HG03097 (cell line): ENCODE results near the gene MAGI1.

Experiments
- ATAC-seq: cut with Tn5 transposase; IDR thresholded peaks from one replicate; pipeline ENCODE4 v1.9.1; 2021; ENCODE audit not compliant: unreplicated experiment, low FRiP score

Gene MAGI1

DNA sequence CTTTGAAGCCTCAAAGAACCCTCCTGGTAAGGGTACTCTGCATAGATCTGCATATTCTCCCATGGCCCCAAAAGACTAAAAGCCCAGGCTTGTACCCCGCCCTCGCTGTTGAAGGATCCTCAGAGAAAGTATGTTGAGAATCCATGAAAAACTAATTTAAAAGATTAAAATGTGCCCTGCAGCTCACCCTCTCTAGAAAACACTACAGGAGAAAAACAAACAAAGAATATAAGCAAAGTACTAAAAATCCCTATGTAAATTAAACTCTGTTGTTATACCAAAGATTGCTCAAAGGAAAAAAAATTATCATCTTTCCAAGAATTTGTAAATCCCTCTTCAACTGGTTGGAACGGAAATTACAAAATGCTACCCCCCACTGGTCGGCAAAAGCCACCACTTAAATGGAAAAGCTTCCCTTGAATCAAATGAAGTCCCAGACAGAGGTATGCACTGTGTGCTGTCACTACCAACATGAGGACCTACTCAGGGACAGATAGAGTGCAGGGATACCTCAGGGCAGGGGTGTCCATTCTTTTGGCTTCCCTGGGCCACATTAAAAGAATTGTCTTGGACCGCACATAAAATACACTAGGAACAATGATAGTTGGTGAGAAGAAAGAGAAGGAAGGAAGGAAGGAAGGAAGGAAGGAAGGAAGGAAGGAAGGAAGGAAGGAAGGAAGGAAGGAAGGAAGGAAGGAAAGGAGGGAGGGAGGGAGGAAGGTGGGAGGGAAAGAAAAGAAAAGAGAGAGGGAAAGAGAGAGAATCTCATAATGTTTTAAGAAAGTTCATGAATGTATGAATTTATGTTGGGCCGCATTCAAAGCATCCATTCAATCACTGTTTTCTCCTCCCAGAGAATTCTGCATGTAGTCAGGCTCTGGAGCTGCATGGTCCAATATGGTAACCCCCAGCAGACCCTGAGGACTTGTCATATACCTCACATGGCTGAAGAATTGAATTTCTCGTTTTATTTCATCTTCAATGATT, 88.1 kb downstream of the MAGI1 start:
- no peak for ATAC-seq

DNA sequence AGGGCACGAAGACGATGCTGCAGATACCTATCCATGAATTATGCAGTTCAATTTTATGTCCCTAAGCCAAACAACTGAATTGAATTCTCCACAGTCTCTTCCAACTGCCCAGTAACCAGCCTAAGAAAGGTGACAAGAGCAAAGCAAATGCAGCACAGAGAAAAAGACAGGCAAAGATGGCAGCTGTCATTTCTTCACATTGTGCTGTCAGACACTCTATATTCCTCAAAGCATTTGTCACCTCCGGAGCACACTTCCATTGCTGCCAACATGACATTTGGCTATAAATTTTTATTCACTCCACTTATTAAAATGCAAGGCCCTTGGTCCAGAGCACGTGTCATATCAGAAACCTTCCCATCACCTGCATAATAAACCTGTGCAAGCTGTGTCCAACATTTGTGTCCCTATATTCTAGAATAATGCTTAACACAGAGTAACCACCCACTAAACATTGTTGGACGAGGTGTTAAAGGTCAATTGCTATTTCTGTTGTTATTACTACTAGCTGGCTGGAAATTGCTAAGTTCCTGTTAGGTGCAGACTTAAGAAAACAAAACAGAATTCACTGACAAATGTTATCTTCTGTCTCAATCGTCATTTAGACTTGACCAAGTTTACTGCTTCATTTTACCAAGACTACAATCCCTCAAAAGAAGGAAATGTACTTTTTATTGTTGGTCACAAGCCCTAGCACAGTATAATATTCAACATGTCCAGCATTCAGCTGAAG, 89.7 kb downstream of the MAGI1 start:
- ATAC-seq, result no peak

DNA sequence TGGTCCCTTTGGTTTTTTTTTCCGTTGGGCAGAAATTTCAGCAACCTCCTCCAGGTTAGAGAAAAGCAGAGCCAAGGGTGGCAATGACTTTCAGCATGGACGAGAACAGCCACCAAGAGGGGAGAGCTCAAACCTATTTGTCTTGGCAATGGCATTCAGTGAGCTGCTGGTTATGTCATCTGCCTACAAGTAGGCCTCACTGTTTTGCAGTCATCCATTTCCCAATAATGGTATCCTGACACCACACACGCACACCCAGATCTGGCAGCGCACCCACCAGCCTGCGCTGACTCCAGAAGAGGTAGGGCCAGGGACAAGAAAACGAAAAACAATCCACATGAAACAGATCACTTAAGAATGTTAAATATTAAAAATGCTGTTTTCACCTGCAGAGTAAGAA, 92.3 kb downstream of the MAGI1 start:
- ATAC-seq, result no peak

DNA sequence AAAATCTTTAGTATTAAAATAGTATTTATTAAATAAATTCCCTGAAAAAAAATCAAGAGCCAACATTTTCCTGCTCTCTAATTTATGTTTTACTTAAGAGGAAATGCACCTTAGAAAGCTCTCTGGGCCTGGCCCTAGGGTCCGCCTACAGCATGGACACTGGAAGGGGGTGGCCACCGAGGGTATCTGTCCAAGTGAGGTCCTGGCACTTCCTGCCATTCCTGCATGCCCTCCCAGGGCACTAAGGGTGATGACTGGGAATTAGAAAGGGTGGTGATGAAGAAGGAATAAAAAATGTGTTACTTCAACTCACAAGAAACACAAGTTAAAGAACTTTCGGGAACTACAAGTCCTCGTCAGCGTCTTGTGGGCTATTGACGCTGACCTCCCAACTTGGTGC, 92.8 kb downstream of the MAGI1 start:
- ATAC-seq, result no peak

DNA sequence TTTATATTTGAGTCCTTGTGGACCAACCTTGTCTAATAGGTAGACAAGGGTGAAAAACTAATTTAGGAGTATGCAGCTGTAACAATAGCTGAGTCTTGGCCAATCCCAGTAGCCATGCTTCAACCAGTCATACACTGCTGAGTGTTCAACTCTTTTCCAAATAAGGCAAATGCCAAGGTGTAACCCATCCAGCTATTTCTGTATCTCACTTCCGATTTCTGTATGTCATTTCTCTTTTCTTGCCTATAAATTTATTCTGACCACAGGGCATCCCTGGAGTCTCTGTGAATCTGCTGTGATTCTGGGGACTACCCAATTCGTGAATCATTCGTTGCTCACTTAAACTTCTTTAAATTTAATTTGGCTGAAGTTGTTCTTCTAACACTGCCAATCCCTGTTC, 93.2 kb downstream of the MAGI1 start:
- no peak for ATAC-seq

DNA sequence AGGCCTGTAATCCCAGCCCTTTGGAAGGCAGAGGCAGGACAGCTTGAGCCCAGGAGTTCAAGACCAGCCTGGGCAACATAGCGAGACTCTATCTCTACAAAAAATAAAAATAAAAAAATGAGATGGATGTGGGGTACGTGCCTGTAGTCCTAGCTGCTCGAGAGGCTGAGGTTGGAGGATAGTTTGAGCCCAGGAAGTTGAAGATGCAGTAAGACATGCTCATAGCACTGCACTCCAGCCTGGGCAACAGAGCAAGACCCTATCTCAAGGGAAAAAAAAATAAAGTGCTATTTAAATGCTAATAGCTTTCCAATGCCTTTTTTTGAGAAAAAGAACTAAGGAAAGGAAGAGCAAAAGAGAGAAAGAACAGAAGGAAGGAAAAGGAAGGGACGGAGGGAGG, 94.5 kb downstream of the MAGI1 start:
- no peak for ATAC-seq

DNA sequence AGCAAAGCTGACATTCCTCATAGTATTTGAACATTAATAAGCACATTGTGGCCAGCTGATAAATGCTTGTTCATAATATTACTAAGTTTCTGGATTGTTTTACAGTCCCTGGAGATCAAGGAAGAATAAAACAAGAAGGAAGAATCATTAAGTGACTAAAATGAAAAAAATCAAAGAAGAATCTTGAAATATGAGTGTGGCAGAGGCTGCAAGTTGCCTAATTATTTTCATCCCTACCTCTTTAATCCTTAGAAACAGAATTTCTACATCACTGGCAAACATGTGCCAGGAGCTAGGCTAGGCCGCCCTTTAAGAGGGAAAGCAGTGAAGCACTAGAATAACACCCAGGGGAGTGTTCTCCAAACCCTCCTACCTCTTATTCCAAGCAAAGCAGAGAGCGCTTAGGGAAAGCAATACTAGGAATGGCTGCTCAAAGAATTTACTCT, 98.9 kb downstream of the MAGI1 start:
- no peak for ATAC-seq

DNA sequence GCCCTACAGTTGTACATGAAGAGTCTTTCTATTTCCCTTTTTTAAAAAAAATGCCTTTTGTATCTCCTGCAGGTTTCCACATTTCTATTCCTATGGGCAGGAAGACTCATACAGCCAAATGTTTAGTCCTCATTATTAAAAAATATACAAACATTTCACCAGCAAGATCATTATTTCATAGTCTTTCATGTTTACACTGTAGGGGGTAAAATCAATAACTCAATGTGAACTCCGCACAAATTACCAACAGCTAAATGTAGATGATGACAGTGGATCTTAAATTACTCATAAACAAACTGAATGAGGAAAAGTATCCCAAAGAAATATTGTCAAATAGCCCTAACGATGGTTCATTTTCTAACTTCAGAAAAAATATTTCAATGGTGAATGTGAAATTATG, 99.5 kb downstream of the MAGI1 start:
- no peak for ATAC-seq

DNA sequence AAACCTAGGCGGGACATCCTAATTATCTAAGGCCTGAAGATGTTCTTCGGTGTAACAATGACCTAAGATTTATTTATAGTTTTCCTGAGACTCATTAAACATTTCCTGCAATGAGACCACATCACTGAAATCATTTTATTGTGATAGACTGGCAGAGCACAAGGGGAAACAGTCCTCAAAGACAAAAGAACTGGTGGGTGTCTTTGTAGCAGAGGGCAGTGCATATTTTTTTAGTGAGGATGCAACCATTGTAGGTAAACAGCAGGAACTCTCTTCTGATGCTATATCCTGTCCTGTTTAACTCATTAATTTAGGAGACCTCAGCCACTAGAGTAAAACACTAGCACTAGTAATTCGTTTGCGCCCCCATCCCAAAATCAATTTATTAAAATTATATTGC, 100.0 kb downstream of the MAGI1 start:
- no peak for ATAC-seq

DNA sequence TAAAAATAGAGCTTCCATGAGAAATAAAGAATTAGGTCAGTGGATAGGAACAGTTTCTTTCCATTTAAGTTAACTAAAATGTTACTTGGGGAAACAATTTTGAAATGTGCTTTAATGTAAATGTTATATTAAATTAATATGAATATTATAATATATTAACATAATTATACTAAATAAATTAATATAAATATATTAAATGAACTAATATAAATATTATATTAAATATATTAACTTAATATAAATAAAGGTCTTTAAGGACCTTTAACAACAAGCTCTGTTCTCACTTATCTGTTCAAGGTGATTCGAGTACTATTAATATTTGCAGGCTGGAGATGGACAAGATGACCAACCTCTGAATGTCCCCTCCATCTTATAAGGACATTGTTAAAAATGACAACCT, 100.6 kb downstream of the MAGI1 start:
- ATAC-seq, result no peak

DNA sequence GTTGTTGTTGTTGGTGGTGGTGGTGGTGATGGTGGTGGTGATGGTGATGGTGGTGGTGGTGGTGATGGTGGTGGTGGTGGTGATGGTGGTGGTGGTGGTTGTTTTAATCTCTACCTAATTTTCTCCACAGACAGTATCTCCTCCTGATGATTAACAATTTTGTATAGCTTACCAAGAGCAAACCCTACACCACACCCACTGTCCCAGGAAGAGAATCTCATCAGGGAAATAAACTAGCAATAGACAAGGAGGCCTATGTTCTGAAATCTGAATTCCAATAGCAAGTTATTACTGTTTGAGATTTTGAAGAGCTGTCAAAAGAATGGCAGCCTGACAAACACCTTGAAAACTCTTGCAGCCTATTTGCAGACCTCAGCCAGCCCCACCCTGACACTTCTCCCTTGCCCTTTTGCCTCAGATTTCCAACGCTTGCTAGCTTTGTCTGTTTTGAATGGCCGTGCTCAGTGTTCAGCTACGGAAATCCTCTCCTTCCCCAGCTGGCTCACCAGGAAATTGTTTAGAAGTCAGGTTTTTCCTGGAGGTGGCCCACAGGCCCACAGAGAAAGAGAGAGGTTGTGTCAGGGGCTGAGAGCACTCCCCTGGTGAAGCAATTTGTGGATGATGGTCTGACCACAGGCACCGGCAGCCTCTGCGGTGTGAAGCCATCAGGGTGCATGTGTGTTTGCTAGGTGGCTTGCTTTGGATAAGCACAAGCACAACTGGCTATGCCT, 101.6 kb downstream of the MAGI1 start:
- no peak for ATAC-seq

DNA sequence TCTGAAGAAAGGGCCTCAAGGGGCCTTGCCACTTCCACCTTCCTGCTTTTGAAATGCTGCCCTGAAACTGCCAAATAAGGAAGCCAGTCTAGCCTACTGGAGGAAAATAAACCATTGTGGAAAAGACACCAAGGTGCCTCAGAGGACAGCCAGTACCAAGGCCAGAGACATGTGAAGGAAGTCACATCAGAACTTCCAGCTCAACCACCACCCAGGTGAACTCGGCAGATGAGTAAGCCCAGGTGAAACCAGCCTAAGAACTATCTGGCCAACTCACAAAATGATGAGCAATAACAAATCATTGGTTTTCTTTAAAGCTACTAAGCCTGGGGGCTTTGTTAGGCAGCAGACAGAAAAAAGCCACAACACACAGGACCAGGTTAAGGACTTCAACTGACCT, 103.0 kb downstream of the MAGI1 start:
- ATAC-seq, result no peak

DNA sequence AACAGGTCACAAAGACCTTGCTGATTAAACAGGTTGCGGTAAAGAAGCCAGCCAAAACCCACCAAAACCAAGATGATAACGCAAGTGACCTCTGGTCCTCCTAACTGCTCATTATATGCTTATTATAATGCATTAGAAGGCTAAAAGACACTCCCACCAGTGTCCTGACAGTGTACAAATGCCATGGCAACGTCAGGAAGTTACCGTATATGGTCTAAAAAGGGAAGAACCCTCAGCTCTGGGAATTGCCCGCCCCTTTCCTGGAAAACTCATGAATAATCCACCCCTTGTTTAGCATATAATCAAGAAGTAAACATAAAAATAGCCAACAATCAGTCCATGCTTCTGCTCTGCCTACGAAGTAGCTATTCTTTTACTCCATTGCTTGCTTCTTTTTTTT, 108.1 kb downstream of the MAGI1 start:
- ATAC-seq, result no peak

DNA sequence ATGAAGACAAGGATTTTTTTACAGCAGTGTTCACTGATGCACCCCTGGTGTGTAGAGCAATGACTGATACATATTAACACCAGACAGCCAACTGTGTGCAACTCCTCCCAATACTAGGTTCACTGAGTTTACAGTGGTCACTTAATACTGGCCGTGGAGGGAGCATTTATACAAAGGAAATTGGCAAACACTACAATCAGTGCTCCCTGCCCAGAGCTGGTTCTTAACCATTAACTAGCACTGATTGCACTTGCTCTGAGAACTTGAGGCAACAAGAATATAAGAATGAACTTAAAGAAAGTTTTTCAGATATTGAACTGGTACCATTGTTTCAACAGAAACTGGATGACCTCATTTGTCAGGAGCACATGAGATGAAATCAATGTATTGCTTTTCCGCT, 110.6 kb downstream of the MAGI1 start:
- no peak for ATAC-seq

DNA sequence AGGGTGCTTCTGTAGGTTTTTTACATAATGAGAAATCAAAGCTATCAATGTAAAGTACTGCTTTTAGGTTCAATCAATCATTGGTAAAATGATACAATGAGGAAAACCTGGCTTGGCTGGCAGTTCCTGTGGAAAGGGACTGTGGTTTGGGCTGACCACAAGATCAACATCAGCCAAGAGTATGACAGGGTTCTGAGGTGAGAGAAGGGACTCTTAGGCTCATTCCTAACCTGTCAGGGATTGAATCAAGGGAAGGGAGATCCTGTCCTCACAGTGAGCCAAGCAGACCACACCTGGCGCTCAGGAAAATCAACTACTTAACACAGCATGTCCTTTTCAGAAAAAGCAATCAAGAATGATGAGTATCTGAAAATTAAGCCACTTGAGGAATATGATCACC, 111.1 kb downstream of the MAGI1 start:
- ATAC-seq, result no peak

DNA sequence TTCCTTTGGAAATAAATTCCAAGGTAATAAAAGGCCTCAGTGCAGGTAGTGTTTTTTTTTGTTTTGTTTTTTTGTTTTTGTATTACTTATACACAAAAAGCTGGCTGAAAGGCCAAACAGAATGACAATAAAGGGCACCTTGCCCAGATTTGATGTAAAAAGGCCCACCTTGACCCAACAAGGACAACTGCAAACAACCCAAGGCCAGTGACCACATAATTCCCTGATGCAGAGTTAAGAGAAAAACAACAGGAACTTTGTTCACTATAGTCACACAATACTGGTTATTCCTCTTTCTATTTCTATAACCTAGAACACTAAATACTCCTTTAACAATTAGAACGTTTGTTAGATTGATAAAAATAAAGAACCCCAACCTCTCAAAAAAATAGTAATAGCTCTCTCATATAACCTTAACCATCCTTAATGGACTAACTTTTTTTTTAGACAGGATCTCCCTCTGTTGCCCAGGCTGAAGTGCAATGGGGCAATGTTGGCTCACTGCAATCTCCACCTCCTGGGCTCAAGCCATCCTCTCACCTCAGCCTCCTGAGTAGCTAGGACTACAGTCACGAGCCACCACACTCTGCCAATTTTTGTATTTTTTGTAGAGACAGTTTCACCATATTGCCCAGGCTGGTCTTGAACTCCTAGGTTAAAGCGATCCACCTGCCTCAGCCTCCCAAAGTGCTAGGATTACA, 113.3 kb downstream of the MAGI1 start:
- no peak for ATAC-seq

DNA sequence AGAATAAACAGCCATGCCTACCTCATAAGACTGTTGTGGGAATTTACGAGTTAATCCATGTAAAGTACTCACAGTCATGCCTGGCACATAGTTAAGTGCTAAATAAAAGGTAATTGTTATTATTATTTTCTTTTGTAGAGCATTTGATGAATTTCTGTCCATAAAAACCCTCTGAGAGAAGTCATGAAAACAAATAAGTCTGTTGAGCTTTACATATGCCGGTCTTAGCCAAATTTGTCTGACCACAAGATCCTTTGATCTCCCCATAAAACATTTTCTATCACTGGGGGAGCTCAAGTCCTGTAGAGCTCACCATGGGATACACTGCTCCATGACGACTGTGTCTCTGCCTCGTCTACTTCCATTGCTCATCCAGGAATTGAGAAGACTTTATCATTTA, 114.0 kb downstream of the MAGI1 start:
- ATAC-seq, result no peak

DNA sequence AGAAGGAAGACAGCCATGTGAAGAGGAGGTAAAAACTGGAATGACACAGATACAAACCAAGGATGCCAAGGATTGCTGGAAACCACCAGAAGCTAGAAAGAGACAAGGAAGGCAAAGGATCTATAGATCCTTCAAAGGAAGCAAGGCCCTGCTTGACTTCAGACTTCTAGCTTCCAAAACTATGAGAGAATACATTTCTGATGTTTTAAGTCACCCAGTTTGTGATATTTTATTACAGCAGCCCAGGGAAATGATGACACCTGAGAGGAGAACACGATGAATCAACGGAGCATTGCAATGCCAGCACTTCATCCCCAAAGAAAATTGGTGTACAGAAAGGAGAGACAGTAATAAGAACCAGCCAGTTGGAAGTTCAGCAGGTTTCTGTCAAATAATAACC, 116.3 kb downstream of the MAGI1 start:
- no peak for ATAC-seq

DNA sequence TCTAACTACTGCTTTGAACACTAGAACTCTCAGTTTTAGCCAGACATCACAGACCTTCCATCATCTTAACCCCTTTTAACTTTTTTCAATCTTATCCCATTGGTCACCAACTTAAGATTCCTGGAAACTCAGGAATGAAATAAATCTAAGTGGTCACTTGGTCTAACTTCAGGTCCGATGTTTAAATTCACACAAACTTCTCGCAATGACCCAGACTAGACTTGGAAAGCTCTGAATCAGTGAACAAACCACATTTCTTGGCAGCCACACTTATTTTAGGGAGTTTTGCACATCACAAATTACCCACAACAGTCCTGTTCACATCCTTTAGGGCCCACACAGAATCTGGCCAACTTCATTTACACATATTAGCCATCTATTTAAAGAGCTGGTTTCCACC, 118.9 kb downstream of the MAGI1 start:
- no peak for ATAC-seq

DNA sequence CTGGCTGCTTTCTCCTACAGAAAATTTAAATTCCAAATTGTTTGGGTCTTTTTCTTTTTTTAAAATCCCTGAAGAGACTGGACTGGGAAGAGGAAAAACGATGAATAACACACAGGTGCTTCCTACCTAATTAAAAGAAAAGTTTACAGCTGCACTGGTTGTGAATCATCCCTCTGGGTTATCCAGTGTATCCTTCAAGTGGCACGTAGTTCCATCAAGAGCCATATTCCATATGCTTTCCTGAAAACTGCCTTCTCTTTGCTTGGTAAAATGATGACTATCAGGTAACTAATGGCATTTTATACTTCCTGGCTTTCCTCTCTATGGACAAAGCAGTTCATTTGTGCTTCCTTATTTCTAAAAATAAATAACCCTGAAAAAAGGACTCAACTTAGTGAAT, 123.2 kb downstream of the MAGI1 start:
- ATAC-seq, result no peak
